ENCODE data around the gene RSPH6A. TPM values are rescaled to one million over a fixed set of nuclear protein-coding genes. Genes with fewer than 3 reads are reported as not detected.

RSPH6A gene
- total and polyA plus RNA-seq, 2 of the 13 experiments (the other 11 are each of a cell fraction or from before 2014, with no cell fraction given): 0.07 TPM; not detected in 1

DNA sequence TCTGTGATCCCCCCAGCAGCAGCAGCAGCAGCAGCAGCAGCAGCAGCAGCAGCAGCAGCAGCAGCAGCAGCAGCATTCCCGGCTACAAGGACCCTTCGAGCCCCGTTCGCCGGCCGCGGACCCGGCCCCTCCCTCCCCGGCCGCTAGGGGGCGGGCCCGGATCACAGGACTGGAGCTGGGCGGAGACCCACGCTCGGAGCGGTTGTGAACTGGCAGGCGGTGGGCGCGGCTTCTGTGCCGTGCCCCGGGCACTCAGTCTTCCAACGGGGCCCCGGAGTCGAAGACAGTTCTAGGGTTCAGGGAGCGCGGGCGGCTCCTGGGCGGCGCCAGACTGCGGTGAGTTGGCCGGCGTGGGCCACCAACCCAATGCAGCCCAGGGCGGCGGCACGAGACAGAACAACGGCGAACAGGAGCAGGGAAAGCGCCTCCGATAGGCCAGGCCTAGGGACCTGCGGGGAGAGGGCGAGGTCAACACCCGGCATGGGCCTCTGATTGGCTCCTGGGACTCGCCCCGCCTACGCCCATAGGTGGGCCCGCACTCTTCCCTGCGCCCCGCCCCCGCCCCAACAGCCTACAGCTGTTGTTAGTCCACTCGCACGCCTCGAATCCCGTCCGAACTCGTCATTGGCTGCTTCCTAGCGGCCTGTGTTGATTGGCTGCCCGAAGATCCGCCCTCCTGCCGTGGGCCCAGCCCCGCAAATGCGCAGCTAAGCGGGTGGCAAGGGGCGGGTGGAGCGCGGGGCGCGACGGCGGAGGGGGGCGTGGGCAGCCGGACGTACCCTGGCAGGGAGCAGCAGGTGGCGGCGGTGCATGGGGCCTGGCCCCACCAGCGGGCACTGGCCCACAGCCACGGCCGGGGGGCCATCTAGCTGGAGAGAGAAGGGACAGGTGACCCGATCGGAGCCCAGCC, 44.7 kb downstream of the RSPH6A start (continued):
- TF ChIP-seq ZUFSP (CRISPR knock-in tag; IDR thresholded peaks at IDR 0.05; ENCODE audit: borderline replicate concordance) (no peak), PRDM4 (CRISPR knock-in tag; IDR thresholded peaks at IDR 0.05; ENCODE audit: borderline replicate concordance) (no peak), ZNF678 (CRISPR knock-in tag; IDR thresholded peaks at IDR 0.05) (peak; percentile 69), DBP (CRISPR knock-in tag; IDR thresholded peaks at IDR 0.05; ENCODE audit: not compliant biosample characterization) (no peak), ZBTB3 (CRISPR knock-in tag; IDR thresholded peaks at IDR 0.05; ENCODE audit: borderline replicate concordance, low read depth) (no peak), SYNCRIP (IDR thresholded peaks at IDR 0.05; ENCODE audit: insufficient read depth, low read depth, low read length) (no peak), SATB2 (CRISPR knock-in tag; IDR thresholded peaks at IDR 0.05) (no peak), CEBPG (CRISPR knock-in tag; IDR thresholded peaks at IDR 0.05) (no peak), ZNF784 (CRISPR knock-in tag; IDR thresholded peaks at IDR 0.05; ENCODE audit: borderline replicate concordance) (peak; percentile 96), RFX3 (CRISPR knock-in tag; IDR thresholded peaks at IDR 0.05) (no peak), FUBP1 (CRISPR knock-in tag; IDR thresholded peaks at IDR 0.05; ENCODE audit: borderline replicate concordance) (peak; percentile 86; the same call in 1 of the 2 replicates), ZKSCAN8 (CRISPR knock-in tag; IDR thresholded peaks at IDR 0.05; ENCODE audit: borderline replicate concordance) (peak; percentile 41; the same call in 1 of the 2 replicates), LRRFIP1 (CRISPR knock-in tag; conservative IDR thresholded peaks at IDR 0.05) (no peak), SMARCE1 (IDR thresholded peaks at IDR 0.05; ENCODE audit: borderline replicate concordance) (no peak)
- TF ChIP-seq, protein P1, sequence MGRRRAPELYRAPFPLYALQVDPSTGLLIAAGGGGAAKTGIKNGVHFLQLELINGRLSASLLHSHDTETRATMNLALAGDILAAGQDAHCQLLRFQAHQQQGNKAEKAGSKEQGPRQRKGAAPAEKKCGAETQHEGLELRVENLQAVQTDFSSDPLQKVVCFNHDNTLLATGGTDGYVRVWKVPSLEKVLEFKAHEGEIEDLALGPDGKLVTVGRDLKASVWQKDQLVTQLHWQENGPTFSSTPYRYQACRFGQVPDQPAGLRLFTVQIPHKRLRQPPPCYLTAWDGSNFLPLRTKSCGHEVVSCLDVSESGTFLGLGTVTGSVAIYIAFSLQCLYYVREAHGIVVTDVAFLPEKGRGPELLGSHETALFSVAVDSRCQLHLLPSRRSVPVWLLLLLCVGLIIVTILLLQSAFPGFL (CRISPR knock-in tag; IDR thresholded peaks at IDR 0.05): 0 out of 2 replicates have a peak, but pooled peaks have one; percentile 60

Data from HepG2 (cell line).